Measurements from ENCODE around the gene NADSYN1. TPM values are rescaled to one million over a fixed set of nuclear protein-coding genes. Genes with fewer than 3 reads are reported as not detected.
"Not testable (repeated sequence)": the region's sequence is repeated elsewhere in the genome, so short reads cannot be mapped to it uniquely, and the experiment has no call there.

NADSYN1 gene
- total RNA-seq, 1 donor from 2014 or later, result 66.7 TPM

DNA sequence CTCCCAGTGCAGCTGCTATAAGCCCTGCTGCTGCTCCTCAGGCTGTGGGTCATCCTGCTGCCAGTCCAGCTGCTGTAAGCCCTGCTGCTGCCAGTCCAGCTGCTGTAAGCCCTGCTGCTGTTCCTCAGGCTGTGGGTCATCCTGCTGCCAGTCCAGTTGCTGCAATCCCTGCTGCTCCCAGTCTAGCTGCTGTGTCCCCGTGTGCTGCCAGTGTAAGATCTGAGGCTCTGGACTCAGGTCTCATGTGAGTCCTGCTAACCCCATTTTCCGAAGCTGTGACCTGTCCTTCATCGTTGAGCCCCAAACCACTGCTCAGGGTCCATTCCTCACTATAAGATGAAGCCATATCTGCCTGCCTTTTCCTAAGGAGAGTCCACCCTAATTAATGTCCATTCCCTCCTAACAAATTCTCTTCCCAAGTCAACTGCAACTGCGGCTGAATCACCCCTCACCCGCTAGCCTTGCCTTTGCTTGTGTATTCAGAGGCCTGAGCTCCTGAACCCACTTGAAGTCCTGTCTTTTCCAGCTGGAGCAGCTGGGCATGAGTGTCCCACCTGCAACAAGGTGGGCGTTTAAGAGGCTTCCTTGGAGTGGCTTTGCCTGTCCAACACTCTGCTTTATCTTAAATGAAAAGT, 74.7 kb downstream of the NADSYN1 start:
- TF ChIP-seq, protein P1, sequence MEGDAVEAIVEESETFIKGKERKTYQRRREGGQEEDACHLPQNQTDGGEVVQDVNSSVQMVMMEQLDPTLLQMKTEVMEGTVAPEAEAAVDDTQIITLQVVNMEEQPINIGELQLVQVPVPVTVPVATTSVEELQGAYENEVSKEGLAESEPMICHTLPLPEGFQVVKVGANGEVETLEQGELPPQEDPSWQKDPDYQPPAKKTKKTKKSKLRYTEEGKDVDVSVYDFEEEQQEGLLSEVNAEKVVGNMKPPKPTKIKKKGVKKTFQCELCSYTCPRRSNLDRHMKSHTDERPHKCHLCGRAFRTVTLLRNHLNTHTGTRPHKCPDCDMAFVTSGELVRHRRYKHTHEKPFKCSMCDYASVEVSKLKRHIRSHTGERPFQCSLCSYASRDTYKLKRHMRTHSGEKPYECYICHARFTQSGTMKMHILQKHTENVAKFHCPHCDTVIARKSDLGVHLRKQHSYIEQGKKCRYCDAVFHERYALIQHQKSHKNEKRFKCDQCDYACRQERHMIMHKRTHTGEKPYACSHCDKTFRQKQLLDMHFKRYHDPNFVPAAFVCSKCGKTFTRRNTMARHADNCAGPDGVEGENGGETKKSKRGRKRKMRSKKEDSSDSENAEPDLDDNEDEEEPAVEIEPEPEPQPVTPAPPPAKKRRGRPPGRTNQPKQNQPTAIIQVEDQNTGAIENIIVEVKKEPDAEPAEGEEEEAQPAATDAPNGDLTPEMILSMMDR (IDR thresholded peaks at IDR 0.05; ENCODE audit: insufficient read depth, low read length, poor library complexity, severe bottlenecking), result no peak

DNA sequence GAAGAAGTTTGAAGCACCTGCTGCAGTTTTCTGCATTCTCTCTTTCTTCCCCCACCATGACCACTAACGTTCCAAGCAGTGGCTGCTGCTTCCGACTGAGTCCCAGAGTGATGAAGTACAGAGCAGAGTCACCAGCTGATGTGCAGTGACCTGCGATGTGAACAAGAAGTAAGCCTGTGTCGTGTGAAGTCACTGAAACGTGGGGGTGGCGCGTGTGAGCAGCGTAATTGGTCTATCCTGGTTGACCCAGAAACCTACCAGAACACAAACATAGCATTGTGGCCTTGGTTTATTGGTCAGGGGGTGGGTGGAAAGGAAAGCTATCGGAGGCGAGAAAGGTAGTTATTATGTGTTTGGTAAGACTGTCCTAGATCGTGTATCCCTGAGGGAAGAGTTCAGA, 77.6 kb downstream of the NADSYN1 start:
- peaks cover 2% of the 10 kb centered on the region for H3K27me3 ChIP-seq (ENCODE audit: control insufficient read depth, insufficient read depth, low read length)
- H3K36me3 ChIP-seq (ENCODE audit: control insufficient read depth, insufficient read depth, low read length), result no peaks in the 10 kb centered on the region

More for the DNA sequence above, 74.7 kb downstream of the NADSYN1 start:
- Histone ChIP-seq H3K36me3 (ENCODE audit: control insufficient read depth, insufficient read depth, low read length) (no peaks in the 10 kb centered on the region), H3K4me3 (ENCODE audit: low read depth, low read length) (no peak overlapping the region), H3K27me3 (ENCODE audit: control insufficient read depth, insufficient read depth, low read length) (peaks cover 4% of the 10 kb centered on the region)
- no peak for DNase-seq (ENCODE audit: low read depth)

DNA sequence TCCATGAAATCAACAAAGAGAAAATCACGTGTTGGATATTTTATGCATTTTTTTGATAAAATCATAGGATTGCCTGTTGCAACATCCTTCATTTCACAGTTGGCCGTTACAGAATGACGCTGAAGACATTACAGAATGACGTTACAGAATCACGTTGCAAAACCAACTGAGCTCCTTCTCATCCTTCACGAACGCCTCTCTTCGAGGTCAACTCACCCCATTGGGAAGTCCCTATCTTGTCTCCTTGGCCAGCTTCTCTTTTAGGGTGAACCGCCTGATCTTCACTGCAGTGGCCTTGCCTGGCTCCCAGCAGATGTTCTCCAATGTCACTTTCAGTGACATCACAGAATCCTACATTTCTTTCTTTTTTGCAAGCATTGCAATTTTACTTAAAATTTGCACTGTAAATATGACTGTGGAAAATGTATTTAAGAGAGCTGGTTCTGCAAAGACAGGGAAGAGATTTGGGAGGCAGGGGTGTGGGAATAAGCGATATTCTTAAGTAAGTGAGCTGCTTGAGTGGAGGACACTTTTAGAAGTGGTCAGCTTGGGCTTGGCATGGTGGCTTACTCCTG, 79.1 kb downstream of the NADSYN1 start:
- no peak for DNase-seq (ENCODE audit: low read depth)
- H3K4me3 ChIP-seq (ENCODE audit: low read depth, low read length), result no peak overlapping the region
- peaks cover 2% of the 10 kb centered on the region for H3K27me3 ChIP-seq (ENCODE audit: control insufficient read depth, insufficient read depth, low read length)
- no peaks in the 10 kb centered on the region for H3K36me3 ChIP-seq (ENCODE audit: control insufficient read depth, insufficient read depth, low read length)
- TF ChIP-seq, protein P1 (IDR thresholded peaks at IDR 0.05; ENCODE audit: insufficient read depth, low read length, poor library complexity, severe bottlenecking), result no peak

More for the DNA sequence above, 77.6 kb downstream of the NADSYN1 start:
- TF ChIP-seq, protein P1 (IDR thresholded peaks at IDR 0.05; ENCODE audit: insufficient read depth, low read length, poor library complexity, severe bottlenecking), result no peak
- no peak overlapping the region for H3K4me3 ChIP-seq (ENCODE audit: low read depth, low read length)
- no peak for DNase-seq (ENCODE audit: low read depth)

DNA sequence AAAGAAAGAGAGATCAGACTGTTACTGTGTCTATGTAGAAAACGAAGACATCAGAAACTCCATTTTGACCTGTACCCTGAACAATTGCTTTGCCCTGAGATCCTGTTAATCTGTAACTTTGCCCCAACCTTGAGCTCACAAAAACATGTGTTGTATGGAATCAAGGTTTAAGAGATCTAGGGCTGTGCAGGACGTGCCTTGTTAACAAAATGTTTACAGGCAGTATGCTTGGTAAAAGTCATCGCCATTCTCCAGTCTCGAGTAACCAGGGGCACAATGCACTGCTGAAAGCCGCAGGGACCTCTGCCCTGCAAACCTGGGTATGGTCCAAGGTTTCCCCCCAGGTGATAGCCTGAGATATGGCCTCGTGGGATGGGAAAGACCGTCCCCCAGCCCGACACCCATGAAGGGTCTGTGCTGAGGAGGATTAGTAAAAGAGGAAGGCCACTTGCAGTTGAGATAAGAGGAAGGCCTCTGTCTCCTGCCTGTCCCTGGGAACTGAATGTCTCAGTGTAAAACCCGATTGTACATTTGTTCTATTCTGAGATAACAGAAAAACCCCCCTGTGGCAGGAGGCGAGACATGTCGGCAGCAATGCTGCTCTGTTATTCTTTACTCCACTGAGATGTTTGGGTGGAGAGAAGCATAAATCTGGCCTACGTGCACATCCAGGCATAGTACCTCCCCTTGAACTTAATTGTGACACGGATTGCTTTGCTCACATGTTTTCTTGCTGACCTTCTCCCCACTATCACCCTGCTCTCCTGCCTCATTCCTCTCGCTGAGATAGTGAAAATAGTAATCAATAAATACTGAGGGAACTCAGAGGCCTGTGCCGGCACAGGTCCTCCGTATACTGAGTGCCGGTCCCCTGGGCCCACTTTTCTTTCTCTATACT, 82.0 kb downstream of the NADSYN1 start:
- H3K4me3 ChIP-seq (ENCODE audit: low read depth, low read length); H3K27me3 ChIP-seq (ENCODE audit: control insufficient read depth, insufficient read depth, low read length); DNase-seq (ENCODE audit: low read depth); H3K36me3 ChIP-seq (ENCODE audit: control insufficient read depth, insufficient read depth, low read length): not testable (repeated sequence)

DNA sequence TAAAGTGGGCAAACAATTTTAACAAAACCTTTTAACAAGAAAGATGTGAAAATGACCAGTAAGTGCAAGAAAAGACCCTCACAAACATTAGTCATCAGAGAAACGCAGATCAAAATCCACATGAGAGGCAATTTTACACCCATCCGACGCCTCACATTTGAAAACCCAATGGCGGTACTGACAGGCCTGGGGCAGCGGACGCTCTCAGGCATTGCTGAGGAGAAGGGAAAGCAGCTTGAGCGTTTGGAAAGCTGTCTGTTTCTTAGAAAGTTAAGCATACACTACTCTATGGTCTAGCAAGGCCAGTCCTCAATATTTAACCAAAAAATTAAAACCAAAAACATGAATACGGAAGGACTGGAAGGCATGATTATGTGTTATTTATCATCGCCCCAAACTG, 82.8 kb downstream of the NADSYN1 start:
- DNase-seq (ENCODE audit: low read depth), result no peak
- H3K27me3 ChIP-seq (ENCODE audit: control insufficient read depth, insufficient read depth, low read length), result peaks cover 2% of the 10 kb centered on the region
- TF ChIP-seq, protein P1 (IDR thresholded peaks at IDR 0.05; ENCODE audit: insufficient read depth, low read length, poor library complexity, severe bottlenecking), result no peak
- H3K4me3 ChIP-seq (ENCODE audit: low read depth, low read length), result no peak overlapping the region
- H3K36me3 ChIP-seq (ENCODE audit: control insufficient read depth, insufficient read depth, low read length), result no peaks in the 10 kb centered on the region

DNA sequence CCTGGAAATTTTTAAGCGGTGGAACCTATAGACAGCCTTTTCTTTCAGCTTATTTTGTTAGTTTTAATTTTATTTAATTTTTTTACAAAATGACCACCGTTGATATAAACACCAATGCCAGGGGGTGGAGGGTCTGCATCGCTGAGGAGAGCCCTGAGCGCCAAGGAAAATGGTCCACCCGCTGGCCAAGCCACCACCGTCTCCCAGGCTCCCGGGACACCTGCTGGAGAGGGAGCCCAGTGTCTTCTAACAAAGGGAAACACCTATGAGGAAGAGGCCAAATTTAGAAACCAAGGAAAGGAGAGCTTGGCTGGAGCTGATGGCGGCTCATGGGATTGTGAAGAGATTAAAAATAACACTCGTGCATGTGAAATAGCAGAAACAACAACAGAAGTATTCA, 84.5 kb downstream of the NADSYN1 start:
- peaks cover 2% of the 10 kb centered on the region for H3K27me3 ChIP-seq (ENCODE audit: control insufficient read depth, insufficient read depth, low read length)
- H3K4me3 ChIP-seq (ENCODE audit: low read depth, low read length), result no peak overlapping the region
- DNase-seq (ENCODE audit: low read depth), result no peak
- TF ChIP-seq, protein P1 (IDR thresholded peaks at IDR 0.05; ENCODE audit: insufficient read depth, low read length, poor library complexity, severe bottlenecking), result no peak
- H3K36me3 ChIP-seq (ENCODE audit: control insufficient read depth, insufficient read depth, low read length), result no peaks in the 10 kb centered on the region

DNA sequence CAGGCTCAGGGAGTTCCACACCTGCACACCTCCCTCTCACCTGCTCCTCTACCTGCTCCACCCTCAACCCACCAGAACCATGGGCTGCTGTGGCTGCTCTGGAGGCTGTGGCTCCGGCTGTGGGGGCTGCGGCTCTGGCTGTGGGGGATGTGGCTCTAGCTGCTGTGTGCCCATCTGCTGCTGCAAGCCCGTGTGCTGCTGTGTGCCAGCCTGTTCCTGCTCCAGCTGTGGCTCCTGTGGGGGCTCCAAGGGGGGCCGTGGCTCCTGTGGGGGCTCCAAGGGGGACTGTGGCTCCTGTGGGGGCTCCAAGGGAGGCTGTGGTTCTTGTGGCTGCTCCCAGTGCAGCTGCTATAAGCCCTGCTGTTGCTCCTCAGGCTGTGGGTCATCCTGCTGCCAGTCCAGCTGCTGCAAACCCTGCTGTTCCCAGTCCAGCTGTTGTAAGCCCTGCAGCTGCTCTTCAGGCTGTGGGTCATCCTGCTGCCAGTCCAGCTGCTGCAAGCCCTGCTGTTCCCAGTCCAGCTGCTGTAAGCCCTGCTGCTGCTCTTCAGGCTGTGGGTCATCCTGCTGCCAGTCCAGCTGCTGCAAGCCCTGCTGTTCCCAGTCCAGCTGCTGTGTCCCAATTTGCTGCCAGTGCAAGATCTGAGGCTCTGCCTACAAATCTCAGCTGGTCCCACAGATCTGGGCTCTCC, 85.1 kb downstream of the NADSYN1 start, which contains the start of gene KRTAP5-8:
Gene KRTAP5-8, plus strand, starts transcription at position 49 of the 689 bp plus-strand sequence. Its CDS starts 31 bp downstream, at position 80.
- not testable (repeated sequence) for H3K4me3 ChIP-seq (ENCODE audit: low read depth, low read length); H3K36me3 ChIP-seq (ENCODE audit: control insufficient read depth, insufficient read depth, low read length); H3K27me3 ChIP-seq (ENCODE audit: control insufficient read depth, insufficient read depth, low read length); DNase-seq (ENCODE audit: low read depth)
